Loucy (cell line): ENCODE measurements around the gene MAGEF1.

Experiments used
- CTCF ChIP-seq: fragments of 200-600 bp; sonication (generic); conservative IDR thresholded peaks from 2 replicates; pipeline ENCODE4 v1.5.1; 2014; ENCODE audit warnings: mild to moderate bottlenecking, antibody characterized with exemption, low read length
- EZH2phosphoT487 ChIP-seq: fragments of 200-600 bp; IDR thresholded peaks from 2 replicates; pipeline ENCODE4 v1.6.1; 2018; ENCODE audit warnings: antibody characterized with exemption, mild to moderate bottlenecking, moderate library complexity, borderline replicate concordance

- no peak for TF ChIP-seq CTCF
- no peak for TF ChIP-seq EZH2phosphoT487
These were observed 31.2 kb downstream of the MAGEF1 start for GRCh38 chr3:184680385-184681345.
